ENCODE data around the gene FCHSD2.
"Not testable (repeated sequence)": the region's sequence is repeated elsewhere in the genome, so short reads cannot be mapped to it uniquely, and the experiment has no call there.

The FCHSD2 gene

GRCh38 chr11:73078631-73079030, 63.5 kb downstream of the FCHSD2 start:
- no peak overlapping the region for H3K4me3 ChIP-seq (ENCODE audit: low read depth, low read length)

GRCh38 chr11:73077454-73077853, 64.7 kb downstream of the FCHSD2 start:
- no peak overlapping the region for H3K4me3 ChIP-seq (ENCODE audit: low read depth, low read length)
- no peak for TF ChIP-seq CTCF (IDR thresholded peaks at IDR 0.05; ENCODE audit: low read depth, low read length)

More at GRCh38 chr11:73078631-73079030, 63.5 kb downstream of the FCHSD2 start:
- no peak for TF ChIP-seq CTCF (IDR thresholded peaks at IDR 0.05; ENCODE audit: low read depth, low read length)

GRCh38 chr11:73074319-73074718, 67.8 kb downstream of the FCHSD2 start:
- H3K4me3 ChIP-seq (ENCODE audit: low read depth, low read length), result no peak overlapping the region
- no peak for TF ChIP-seq CTCF (IDR thresholded peaks at IDR 0.05; ENCODE audit: low read depth, low read length)

- no peak overlapping the region for H3K4me3 ChIP-seq (ENCODE audit: low read depth, low read length)
- no peak for TF ChIP-seq CTCF (IDR thresholded peaks at IDR 0.05; ENCODE audit: low read depth, low read length)
These were observed 69.1 kb downstream of the FCHSD2 start for GRCh38 chr11:73072935-73073481.

- TF ChIP-seq CTCF (IDR thresholded peaks at IDR 0.05; ENCODE audit: low read depth, low read length), result no peak
- no peak overlapping the region for H3K4me3 ChIP-seq (ENCODE audit: low read depth, low read length)
These were observed 71.5 kb downstream of the FCHSD2 start for GRCh38 chr11:73070653-73071052.

GRCh38 chr11:73061857-73062424, 80.2 kb downstream of the FCHSD2 start:
- H3K4me3 ChIP-seq (ENCODE audit: low read depth, low read length), result not testable (repeated sequence)

GRCh38 chr11:73061434-73061833, 80.7 kb downstream of the FCHSD2 start:
- H3K4me3 ChIP-seq (ENCODE audit: low read depth, low read length), result not testable (repeated sequence)

- H3K4me3 ChIP-seq (ENCODE audit: low read depth, low read length), result no peak overlapping the region
- TF ChIP-seq CTCF (IDR thresholded peaks at IDR 0.05; ENCODE audit: low read depth, low read length), result no peak
These were observed 82.2 kb downstream of the FCHSD2 start for GRCh38 chr11:73059915-73060314.

Measured in WI38 (cell line).